Mesendoderm (in vitro differentiated cells): ENCODE measurements around the gene ABL1.

ENCODE experiments used
- DNase-seq: peaks from one replicate; pipeline ENCODE4 v3.0.0; 2013
- H2AK5ac ChIP-seq: 2 replicates; pipeline ENCODE4 v1.6.1; 2013; ENCODE audit warnings: low read length, inconsistent platforms
- H2BK120ac ChIP-seq: 2 replicates; pipeline ENCODE4 v1.6.1; 2013; ENCODE audit warnings: low read depth, mild to moderate bottlenecking, low read length, moderate library complexity, mixed read lengths
- H2BK15ac ChIP-seq: replicated peaks from 2 replicates; pipeline ENCODE4 v1.6.1; 2013; ENCODE audit warnings: low read depth, mild to moderate bottlenecking, moderate library complexity
- H2BK5ac ChIP-seq: 2 replicates; pipeline ENCODE4 v1.6.1; 2013; ENCODE audit warnings: low read length, inconsistent platforms
- H3K18ac ChIP-seq: 2 replicates; pipeline ENCODE4 v1.6.1; 2013; ENCODE audit warnings: mild to moderate bottlenecking, low read length, mixed read lengths
- H3K23ac ChIP-seq: one replicate; pipeline ENCODE4 v1.6.1; 2013; ENCODE audit warnings: low read length
- H3K27ac ChIP-seq: 2 replicates; pipeline ENCODE4 v1.5.1; 2013; ENCODE audit warnings: low read depth, mild to moderate bottlenecking, inconsistent platforms, low read length, moderate library complexity
- H3K27me3 ChIP-seq: 2 replicates; pipeline ENCODE4 v1.6.1; 2013; ENCODE audit warnings: low read length, control low read depth, mild to moderate bottlenecking, inconsistent platforms; ENCODE audit not compliant: insufficient read depth, poor library complexity
- H3K36me3 ChIP-seq: 2 replicates; pipeline ENCODE4 v1.6.1; 2013; ENCODE audit warnings: low read length, inconsistent platforms; ENCODE audit not compliant: control insufficient read depth, insufficient read depth
- H3K4ac ChIP-seq: one replicate; pipeline ENCODE4 v1.6.1; 2013; ENCODE audit warnings: low read depth, mild to moderate bottlenecking, low read length, moderate library complexity
- H3K4me1 ChIP-seq: 2 replicates; pipeline ENCODE4 v1.6.1; 2013; ENCODE audit warnings: low read depth, low read length, inconsistent platforms; ENCODE audit not compliant: control insufficient read depth
- H3K4me2 ChIP-seq: 2 replicates; pipeline ENCODE4 v1.6.1; 2013; ENCODE audit warnings: low read length
- H3K4me3 ChIP-seq: 2 replicates; pipeline ENCODE4 v1.5.1; 2013; ENCODE audit warnings: mild to moderate bottlenecking, low read length
- H3K56ac ChIP-seq: one replicate; pipeline ENCODE4 v1.6.1; 2013; ENCODE audit warnings: low read length
- H3K79me1 ChIP-seq: 2 replicates; pipeline ENCODE4 v1.6.1; 2013; ENCODE audit warnings: low read length, inconsistent platforms
- H3K79me2 ChIP-seq: 2 replicates; pipeline ENCODE4 v1.6.1; 2013; ENCODE audit warnings: mild to moderate bottlenecking, low read length; ENCODE audit not compliant: control insufficient read depth, insufficient read depth
- H3K9ac ChIP-seq: 2 replicates; pipeline ENCODE4 v1.6.1; 2013; ENCODE audit warnings: low read length, inconsistent platforms
- H4K5ac ChIP-seq: one replicate; pipeline ENCODE4 v1.6.1; 2013; ENCODE audit warnings: low read length
- H4K8ac ChIP-seq: one replicate; pipeline ENCODE4 v1.6.1; 2013; ENCODE audit warnings: low read depth, mild to moderate bottlenecking, control low read depth, low read length, moderate library complexity
- WGBS: extraction: QIAGEN DNeasy Blood & Tissue Kit; methylation state at CpG from one replicate; pipeline ENCODE4 v1.1.7; 2013; ENCODE audit warnings: low lambda C conversion rate, missing lambda C conversion rate; ENCODE audit not compliant: insufficient coverage; ENCODE audit errors: extremely low coverage; 5-methylcytosine and 5-hydroxymethylcytosine counted together

Gene ABL1

DNA sequence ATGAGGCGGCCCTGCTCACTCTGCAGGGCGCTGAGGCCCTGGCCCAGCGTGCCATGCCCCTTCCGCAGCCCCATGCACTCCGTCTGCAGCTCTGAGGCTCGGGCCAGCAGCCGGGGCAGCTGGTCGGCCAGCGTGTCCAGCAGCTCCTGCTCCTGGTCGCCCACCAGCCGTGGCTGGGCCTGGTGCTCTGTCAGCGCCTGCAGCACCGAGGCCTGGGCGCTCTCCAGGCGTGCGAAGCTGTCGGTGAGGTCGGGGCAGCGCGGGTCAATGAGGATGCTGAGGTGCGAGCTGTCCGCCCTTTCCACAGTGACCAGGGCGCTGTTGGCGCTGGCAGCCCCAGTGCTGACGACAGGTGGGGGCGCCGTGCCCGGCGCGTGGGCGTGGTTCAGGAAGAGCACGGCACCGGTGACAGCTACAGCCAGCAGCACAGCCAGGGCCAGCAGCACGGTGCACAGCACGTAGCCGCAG is 94.6 kb downstream of the ABL1 start:
- Histone ChIP-seq H3K79me1 (no peaks in the 10 kb centered on the region), H3K9ac (no peak overlapping the region), H3K4me2 (no peak overlapping the region), H3K4ac (no peak overlapping the region), H2BK5ac (no peak overlapping the region), H3K4me3 (no peak overlapping the region), H2AK5ac (no peak overlapping the region), H3K56ac (no peak overlapping the region), H3K4me1 (peaks cover 2% of the 10 kb centered on the region), H3K27me3 (no peaks in the 10 kb centered on the region), H4K8ac (no peak overlapping the region), H3K36me3 (no peaks in the 10 kb centered on the region), H3K27ac (no peak overlapping the region), H2BK15ac (no peak overlapping the region), H3K79me2 (no peaks in the 10 kb centered on the region), H3K18ac (no peak overlapping the region), H3K23ac (no peak overlapping the region), H2BK120ac (no peak overlapping the region), H4K5ac (no peak overlapping the region)
- no CpG with 5 or more reads among the region's 36 CpGs for WGBS
- no peak for DNase-seq

DNA sequence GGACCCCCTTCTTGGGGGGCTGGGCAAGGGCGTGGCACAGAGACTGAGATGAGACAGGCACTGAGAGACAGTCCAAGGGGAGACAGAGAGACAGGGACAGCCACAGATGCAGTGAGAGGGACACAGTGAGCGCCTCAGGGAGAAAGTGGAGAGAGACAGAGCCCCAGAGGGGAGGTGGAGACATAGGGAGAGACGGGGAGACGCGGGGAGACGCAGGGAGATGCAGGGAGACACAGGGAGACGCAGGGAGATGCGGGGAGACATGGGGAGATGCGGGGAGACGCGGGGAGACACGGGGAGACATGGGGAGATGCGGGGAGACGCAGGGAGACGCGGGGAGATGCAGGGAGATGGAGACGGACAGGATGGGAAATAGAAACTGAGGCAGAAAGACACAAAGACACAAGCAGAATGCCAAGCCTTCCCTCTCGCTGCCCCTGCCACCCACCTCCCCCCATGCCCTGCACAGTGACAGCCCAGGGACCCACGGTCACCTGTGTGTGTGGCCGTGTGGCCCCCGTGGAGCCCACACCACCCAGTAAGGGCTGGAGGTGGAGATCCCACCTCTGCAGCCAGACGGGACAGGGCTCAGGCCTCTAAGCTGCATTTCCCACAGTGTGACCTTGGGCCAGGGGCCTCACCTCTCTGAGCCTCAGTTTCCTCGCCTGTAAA is 95.2 kb downstream of the ABL1 start:
- Histone ChIP-seq H2AK5ac (no peak overlapping the region), H3K4ac (no peak overlapping the region), H4K8ac (no peak overlapping the region), H2BK5ac (no peak overlapping the region), H3K9ac (no peak overlapping the region), H3K56ac (no peak overlapping the region), H3K18ac (no peak overlapping the region), H3K36me3 (no peaks in the 10 kb centered on the region), H4K5ac (no peak overlapping the region), H3K4me2 (no peak overlapping the region), H3K27ac (no peak overlapping the region), H3K4me3 (no peak overlapping the region), H3K4me1 (peaks cover 2% of the 10 kb centered on the region), H3K79me1 (no peaks in the 10 kb centered on the region), H3K79me2 (no peaks in the 10 kb centered on the region), H2BK15ac (no peak overlapping the region), H2BK120ac (no peak overlapping the region), H3K23ac (no peak overlapping the region), H3K27me3 (no peaks in the 10 kb centered on the region)
- whole genome bisulfite sequencing, result no CpG with 5 or more reads among the region's 23 CpGs
- no peak for DNase-seq

DNA sequence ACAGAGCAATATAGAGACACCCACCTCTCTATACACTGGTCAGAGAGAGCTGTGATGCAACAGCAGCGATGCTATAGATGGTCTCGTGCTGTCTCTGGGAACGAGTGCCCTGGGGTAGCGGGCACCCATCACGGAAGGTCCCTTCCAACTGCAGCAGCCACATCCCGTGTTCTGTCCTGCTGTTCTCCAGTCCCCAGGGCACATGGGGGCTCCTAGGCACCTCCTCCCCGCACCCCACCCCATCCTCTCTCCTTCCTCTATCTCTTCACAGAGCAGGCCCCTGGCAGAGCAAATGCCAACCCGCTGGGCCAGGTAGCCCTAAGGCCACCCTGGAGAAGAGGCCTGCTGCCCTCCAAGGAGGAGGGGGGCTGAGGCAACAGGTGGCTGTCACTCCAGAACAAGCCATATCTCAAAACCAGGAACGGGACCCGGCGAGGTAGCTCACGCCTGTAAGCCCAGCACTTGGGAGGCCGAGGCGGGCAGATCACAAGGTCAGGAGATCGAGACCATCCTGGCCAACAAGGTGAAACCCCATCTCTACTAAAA is 95.8 kb downstream of the ABL1 start:
- Histone ChIP-seq H3K4ac (no peak overlapping the region), H2BK15ac (no peak overlapping the region), H3K36me3 (no peaks in the 10 kb centered on the region), H4K5ac (no peak overlapping the region), H3K56ac (no peak overlapping the region), H3K18ac (no peak overlapping the region), H3K27me3 (no peaks in the 10 kb centered on the region), H4K8ac (no peak overlapping the region), H3K27ac (no peak overlapping the region), H3K4me2 (no peak overlapping the region), H2AK5ac (no peak overlapping the region), H3K4me1 (peaks cover 2% of the 10 kb centered on the region), H2BK120ac (no peak overlapping the region), H2BK5ac (no peak overlapping the region), H3K79me2 (no peaks in the 10 kb centered on the region), H3K4me3 (no peak overlapping the region), H3K79me1 (no peaks in the 10 kb centered on the region), H3K23ac (no peak overlapping the region), H3K9ac (no peak overlapping the region)
- WGBS, result no CpG with 5 or more reads among the region's 15 CpGs
- no peak for DNase-seq

DNA sequence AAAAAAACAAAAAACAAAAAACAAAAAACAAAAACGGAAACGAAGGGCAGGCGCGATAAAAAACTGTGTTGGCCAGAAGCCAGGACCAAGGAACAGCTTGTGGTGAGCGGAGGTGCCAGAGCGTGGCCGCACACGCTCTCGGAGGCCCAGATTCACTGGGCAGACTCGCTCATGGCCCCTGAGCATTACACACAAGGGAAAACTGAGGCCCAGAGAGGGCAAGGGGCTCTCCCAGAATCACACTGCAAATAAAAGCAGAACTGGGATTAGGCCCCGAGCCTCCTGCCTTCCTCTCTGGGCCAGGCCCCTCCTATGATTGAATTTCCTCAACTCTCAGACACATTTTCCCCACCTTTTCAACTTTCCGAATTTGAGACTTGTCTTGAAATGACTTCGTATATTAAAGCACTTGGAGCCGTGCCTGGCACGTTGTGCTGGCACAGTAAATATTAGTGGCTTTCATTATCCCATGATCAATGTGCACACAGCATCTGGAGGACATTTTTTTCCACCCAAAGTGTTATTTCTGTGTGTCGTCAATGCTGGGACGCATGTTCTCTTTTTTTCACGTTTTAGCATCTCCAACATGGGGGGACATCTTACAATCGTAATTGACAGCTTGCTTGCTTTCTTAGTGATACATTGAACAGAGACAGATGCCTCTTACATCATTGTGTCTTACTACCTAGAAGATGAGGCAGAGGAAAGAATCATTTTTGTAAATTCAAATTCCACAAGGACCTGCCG is 96.6 kb downstream of the ABL1 start:
- no peak for DNase-seq
- Histone ChIP-seq H3K4me1 (peaks cover 5% of the 10 kb centered on the region), H2BK120ac (no peak overlapping the region), H3K18ac (no peak overlapping the region), H3K23ac (no peak overlapping the region), H3K79me2 (no peaks in the 10 kb centered on the region), H3K79me1 (no peaks in the 10 kb centered on the region), H2BK5ac (no peak overlapping the region), H3K56ac (no peak overlapping the region), H2AK5ac (no peak overlapping the region), H3K4ac (no peak overlapping the region), H3K27ac (no peak overlapping the region), H4K5ac (no peak overlapping the region), H3K27me3 (no peaks in the 10 kb centered on the region), H3K9ac (no peak overlapping the region), H3K4me2 (no peak overlapping the region), H3K36me3 (no peaks in the 10 kb centered on the region), H3K4me3 (no peak overlapping the region), H4K8ac (no peak overlapping the region), H2BK15ac (no peak overlapping the region)
- no CpG with 5 or more reads among the region's 20 CpGs for WGBS

DNA sequence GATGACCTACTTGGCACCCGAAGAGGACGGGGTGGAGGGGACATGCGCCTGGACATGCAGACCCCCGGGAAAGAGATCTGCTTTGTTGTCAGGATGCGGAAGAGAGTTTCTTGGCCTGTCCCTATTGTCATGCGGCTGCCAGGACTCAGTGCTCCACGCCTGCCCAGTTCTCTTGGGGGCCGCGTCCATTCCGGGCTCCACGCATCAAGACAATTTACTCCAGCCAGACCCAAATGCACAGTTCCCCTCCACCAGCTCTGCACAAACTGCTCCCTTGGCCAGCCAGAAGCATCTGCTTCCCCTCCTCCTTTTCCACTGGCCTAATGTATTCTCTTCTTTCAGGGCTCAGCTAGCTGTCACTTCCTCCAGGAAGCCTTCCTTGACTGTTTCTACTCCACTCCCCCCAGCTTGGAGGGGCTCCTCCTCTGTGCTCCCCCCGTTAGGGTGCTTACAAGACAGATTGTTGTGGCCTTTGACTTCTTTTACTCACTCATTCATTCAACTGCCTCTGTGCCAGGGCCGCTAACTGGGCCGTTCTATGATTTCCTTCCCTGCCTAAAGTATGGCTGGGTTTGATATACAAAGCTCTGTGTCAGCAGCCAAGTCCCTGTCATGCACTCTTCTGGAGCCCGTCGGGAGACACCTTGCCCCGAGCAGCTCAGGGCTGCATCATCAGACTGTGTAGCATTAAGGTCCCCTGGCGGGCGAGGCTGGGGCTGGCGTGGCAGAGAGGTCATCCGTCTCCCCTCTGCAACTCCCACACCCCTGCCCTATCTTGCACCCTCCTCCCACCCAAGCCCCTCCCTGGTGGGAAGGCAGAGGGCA is 97.4 kb downstream of the ABL1 start:
- no peak overlapping the region for H4K8ac ChIP-seq
- H3K23ac ChIP-seq, result no peak overlapping the region
- no peaks in the 10 kb centered on the region for H3K27me3 ChIP-seq

More for the DNA sequence above, 97.4 kb downstream of the ABL1 start:
- H2AK5ac ChIP-seq, result no peak overlapping the region
- H3K4me2 ChIP-seq, result no peak overlapping the region
- peak; percentile 55 for DNase-seq
- no peak overlapping the region for H3K18ac ChIP-seq
- H3K56ac ChIP-seq, result no peak overlapping the region
- no peak overlapping the region for H3K4me3 ChIP-seq
- H2BK5ac ChIP-seq, result no peak overlapping the region
- H2BK15ac ChIP-seq, result no peak overlapping the region
- H3K4ac ChIP-seq, result no peak overlapping the region
- WGBS, result no CpG with 5 or more reads among the region's 21 CpGs
- peaks cover 6% of the 10 kb centered on the region for H3K4me1 ChIP-seq
- no peaks in the 10 kb centered on the region for H3K36me3 ChIP-seq
- no peaks in the 10 kb centered on the region for H3K79me1 ChIP-seq
- no peaks in the 10 kb centered on the region for H3K79me2 ChIP-seq
- no peak overlapping the region for H4K5ac ChIP-seq
- no peak overlapping the region for H2BK120ac ChIP-seq
- no peak overlapping the region for H3K27ac ChIP-seq
- no peak overlapping the region for H3K9ac ChIP-seq
